Neuronal stem cell (in vitro differentiated cells): ENCODE results near the gene OPN5.

Experiments
- DNase-seq: peaks from one replicate; pipeline ENCODE4 v3.0.0-alpha.2; 2013; ENCODE audit warnings: low spot score
- H2AFZ ChIP-seq: one replicate; pipeline ENCODE4 v1.6.1; 2013; ENCODE audit warnings: mild to moderate bottlenecking, low read length, inconsistent platforms
- H2AK5ac ChIP-seq: 2 replicates; pipeline ENCODE4 v1.6.1; 2013; ENCODE audit warnings: low read depth, mild to moderate bottlenecking, inconsistent platforms, low read length, moderate library complexity, mixed read lengths
- H2BK120ac ChIP-seq: 2 replicates; pipeline ENCODE4 v1.6.1; 2013; ENCODE audit warnings: low read depth, mild to moderate bottlenecking, inconsistent platforms, low read length, moderate library complexity, mixed read lengths
- H2BK12ac ChIP-seq: one replicate; pipeline ENCODE4 v1.6.1; 2013; ENCODE audit warnings: low read length, inconsistent platforms
- H2BK15ac ChIP-seq: 2 replicates; pipeline ENCODE4 v1.6.1; 2013; ENCODE audit warnings: mild to moderate bottlenecking, low read length, inconsistent platforms, mixed read lengths
- H2BK5ac ChIP-seq: one replicate; pipeline ENCODE4 v1.6.1; 2013; ENCODE audit warnings: inconsistent platforms, mild to moderate bottlenecking, low read length, moderate library complexity
- H3K14ac ChIP-seq: one replicate; pipeline ENCODE4 v1.6.1; 2013; ENCODE audit warnings: low read length, inconsistent platforms
- H3K18ac ChIP-seq: 2 replicates; pipeline ENCODE4 v1.6.1; 2013; ENCODE audit warnings: low read length, inconsistent platforms
- H3K23ac ChIP-seq: 2 replicates; pipeline ENCODE4 v1.6.1; 2013; ENCODE audit warnings: low read depth, mild to moderate bottlenecking, mixed read lengths, low read length, inconsistent platforms; ENCODE audit not compliant: poor library complexity
- H3K27ac ChIP-seq: replicated peaks from 3 replicates; pipeline ENCODE4 v1.5.1; 2013; ENCODE audit warnings: low read length, inconsistent platforms
- H3K27me3 ChIP-seq, 3 experiments: 2 replicates each; pipeline ENCODE4 v1.6.1; 2013; ENCODE audit warnings: low read length in 3 of 3, mild to moderate bottlenecking in 2 of 3, inconsistent platforms in 1 of 3, low read depth in 1 of 3, mixed read lengths in 1 of 3, moderate library complexity in 1 of 3; ENCODE audit not compliant: control insufficient read depth in 3 of 3, insufficient read depth in 3 of 3
- H3K36me3 ChIP-seq, 2 donors: replicated peaks in 1 of 2; 2 replicates each; pipeline ENCODE4 v1.6.1; 2013; ENCODE audit warnings: low read length in 2 of 2; ENCODE audit not compliant: control insufficient read depth in 2 of 2, insufficient read depth in 2 of 2
- H3K4ac ChIP-seq: 2 replicates; pipeline ENCODE4 v1.6.1; 2013; ENCODE audit warnings: inconsistent platforms, mild to moderate bottlenecking, low read length, moderate library complexity
- H3K4me1 ChIP-seq, 2 donors: 1 replicate in 1 of 2; 2 replicates in 1 of 2; pipeline ENCODE4 v1.6.1; 2013; ENCODE audit warnings: low read length in 2 of 2, low read depth in 1 of 2; ENCODE audit not compliant: control insufficient read depth in 2 of 2, insufficient read depth in 1 of 2
- H3K4me2 ChIP-seq: one replicate; pipeline ENCODE4 v1.6.1; 2013; ENCODE audit warnings: mild to moderate bottlenecking, low read length, inconsistent platforms; ENCODE audit not compliant: insufficient read depth, poor library complexity, severe bottlenecking
- H3K4me3 ChIP-seq, 2 donors: 2 replicates each; pipeline ENCODE4 v1.5.1; 2013; ENCODE audit warnings: low read length in 2 of 2, mild to moderate bottlenecking in 2 of 2, inconsistent platforms in 1 of 2, moderate library complexity in 1 of 2
- H3K79me1 ChIP-seq: one replicate; pipeline ENCODE4 v1.6.1; 2013; ENCODE audit warnings: low read depth, mild to moderate bottlenecking, inconsistent platforms, low read length, moderate library complexity
- H3K9ac ChIP-seq: one replicate; pipeline ENCODE4 v1.6.1; 2013; ENCODE audit warnings: mild to moderate bottlenecking, low read depth, low read length, inconsistent platforms; ENCODE audit not compliant: poor library complexity
- H3K9me3 ChIP-seq, 2 donors: replicated peaks in 1 of 2; 2 replicates each; pipeline versions ENCODE3 to v1.6.1; 2013; ENCODE audit warnings: low read length in 2 of 2, mild to moderate bottlenecking in 2 of 2, inconsistent platforms in 1 of 2, low read depth in 1 of 2, mixed read lengths in 1 of 2, moderate library complexity in 1 of 2; ENCODE audit not compliant: control insufficient read depth in 2 of 2, insufficient read depth in 1 of 2
- H4K8ac ChIP-seq: one replicate; pipeline ENCODE4 v1.6.1; 2013; ENCODE audit warnings: low read depth, mild to moderate bottlenecking, inconsistent platforms, low read length, moderate library complexity
- H4K91ac ChIP-seq: one replicate; pipeline ENCODE4 v1.6.1; 2013; ENCODE audit warnings: low read length, low read depth, mild to moderate bottlenecking, inconsistent platforms; ENCODE audit not compliant: poor library complexity
- WGBS, 2 donors: extraction: QIAGEN DNeasy Blood & Tissue Kit; methylation state at CpG; one replicate each; pipeline ENCODE4 v1.1.7; 2013; ENCODE audit warnings: missing lambda C conversion rate in 2 of 2, mixed read lengths in 1 of 2; ENCODE audit not compliant: insufficient read length in 2 of 2, insufficient replicate concordance in 1 of 2; ENCODE audit errors: extremely low coverage in 2 of 2; 5-methylcytosine and 5-hydroxymethylcytosine counted together

The OPN5 gene

GRCh38 chr6:47794577-47795135, 12.8 kb downstream of the OPN5 start:
- Histone ChIP-seq H3K27me3 (no peaks in the 10 kb centered on the region), H3K4ac (no peak overlapping the region), H2AK5ac (no peak overlapping the region), H3K23ac (no peak overlapping the region), H3K4me1 (no peaks in the 10 kb centered on the region), H2BK15ac (no peak overlapping the region), H3K4me3 (no peak overlapping the region), H4K8ac (no peak overlapping the region), H3K18ac (no peak overlapping the region), H2BK12ac (no peak overlapping the region), H2AFZ (no peak overlapping the region), H3K36me3 (no peaks in the 10 kb centered on the region), H3K4me2 (no peak overlapping the region), H2BK5ac (no peak overlapping the region), H2BK120ac (no peak overlapping the region), H4K91ac (no peak overlapping the region), H3K14ac (no peak overlapping the region), H3K27ac (no peak overlapping the region), H3K9me3 (no peaks in the 10 kb centered on the region), H3K9ac (no peak overlapping the region), H3K79me1 (no peaks in the 10 kb centered on the region)
- DNase-seq: no peak
- WGBS, 2 donors: no CpG with 5 or more reads among the region's 8 CpGs

GRCh38 chr6:47801984-47802383, 20.2 kb downstream of the OPN5 start:
- no peak overlapping the region for H2BK15ac ChIP-seq
- H3K4me1 ChIP-seq: no peaks in the 10 kb centered on the region
- H3K9me3 ChIP-seq: no peaks in the 10 kb centered on the region
- peak overlapping the region; percentile 29 for H2AFZ ChIP-seq
- no peak overlapping the region for H3K14ac ChIP-seq
- no peak overlapping the region for H4K8ac ChIP-seq
- no peak overlapping the region for H3K27ac ChIP-seq
- H3K23ac ChIP-seq: no peak overlapping the region
- DNase-seq: no peak
- H3K27me3 ChIP-seq: no peaks in the 10 kb centered on the region
- H2BK12ac ChIP-seq: no peak overlapping the region
- H3K18ac ChIP-seq: no peak overlapping the region
- H2BK120ac ChIP-seq: no peak overlapping the region
- H3K9ac ChIP-seq: no peak overlapping the region
- no peak overlapping the region for H2BK5ac ChIP-seq
- H4K91ac ChIP-seq: no peak overlapping the region
- no CpG with 5 or more reads among the region's 2 CpGs for WGBS, 2 donors
- no peak overlapping the region for H3K4me3 ChIP-seq
- H2AK5ac ChIP-seq: no peak overlapping the region
- H3K4ac ChIP-seq: no peak overlapping the region
- no peaks in the 10 kb centered on the region for H3K36me3 ChIP-seq
- H3K4me2 ChIP-seq: no peak overlapping the region
- no peaks in the 10 kb centered on the region for H3K79me1 ChIP-seq

GRCh38 chr6:47804821-47805220, 23.0 kb downstream of the OPN5 start:
- H4K8ac ChIP-seq: no peak overlapping the region
- no peaks in the 10 kb centered on the region for H3K36me3 ChIP-seq
- no peak overlapping the region for H2AK5ac ChIP-seq
- no peak overlapping the region for H2BK120ac ChIP-seq
- H2BK5ac ChIP-seq: no peak overlapping the region
- no peaks in the 10 kb centered on the region for H3K4me1 ChIP-seq
- no peaks in the 10 kb centered on the region for H3K27me3 ChIP-seq
- H4K91ac ChIP-seq: no peak overlapping the region
- no peak overlapping the region for H3K23ac ChIP-seq
- H3K9ac ChIP-seq: no peak overlapping the region
- H3K4ac ChIP-seq: no peak overlapping the region
- H3K4me3 ChIP-seq: no peak overlapping the region
- no peaks in the 10 kb centered on the region for H3K9me3 ChIP-seq
- no peak overlapping the region for H3K27ac ChIP-seq
- no peak overlapping the region for H3K18ac ChIP-seq
- no peak overlapping the region for H2BK12ac ChIP-seq
- WGBS, 2 donors: no CpG with 5 or more reads among the region's 2 CpGs
- no peak overlapping the region for H3K14ac ChIP-seq
- H3K4me2 ChIP-seq: no peak overlapping the region
- H2AFZ ChIP-seq: no peak overlapping the region
- DNase-seq: no peak
- H3K79me1 ChIP-seq: no peaks in the 10 kb centered on the region
- no peak overlapping the region for H2BK15ac ChIP-seq

- H3K27ac ChIP-seq: no peak overlapping the region
- no peak for DNase-seq
- H3K4ac ChIP-seq: no peak overlapping the region
- no peaks in the 10 kb centered on the region for H3K79me1 ChIP-seq
- no peaks in the 10 kb centered on the region for H3K9me3 ChIP-seq
- no peaks in the 10 kb centered on the region for H3K36me3 ChIP-seq
- WGBS, 2 donors: no CpG with 5 or more reads among the region's 8 CpGs
- no peak overlapping the region for H2BK120ac ChIP-seq
- H2BK5ac ChIP-seq: no peak overlapping the region
- no peak overlapping the region for H3K23ac ChIP-seq
- no peak overlapping the region for H3K14ac ChIP-seq
- no peak overlapping the region for H2BK15ac ChIP-seq
- H3K27me3 ChIP-seq: no peaks in the 10 kb centered on the region
- H3K9ac ChIP-seq: no peak overlapping the region
- H2BK12ac ChIP-seq: no peak overlapping the region
- no peak overlapping the region for H3K4me3 ChIP-seq
- no peak overlapping the region for H2AK5ac ChIP-seq
- H4K8ac ChIP-seq: no peak overlapping the region
- no peaks in the 10 kb centered on the region for H3K4me1 ChIP-seq
- no peak overlapping the region for H3K18ac ChIP-seq
- H2AFZ ChIP-seq: peak overlapping the region; percentile 9
- no peak overlapping the region for H3K4me2 ChIP-seq
- H4K91ac ChIP-seq: no peak overlapping the region
Observed at GRCh38 chr6:47809873-47810272, 28.0 kb downstream of the OPN5 start.
